SJCRH30 (cell line): ENCODE data around the gene EVX2. TPM values are rescaled to one million over a fixed set of nuclear protein-coding genes. Genes with fewer than 3 reads are reported as not detected.

Experiments used
- DNase-seq, 2 experiments: peaks; one replicate each; pipeline ENCODE4 v3.0.0-alpha.2; 2015 to 2020
- H3K27ac ChIP-seq: fragments of 250-450 bp; sonication (Bioruptor Pico); 2 replicates; pipeline ENCODE4 v1.5.1; 2020; ENCODE audit warnings: mild to moderate bottlenecking, moderate library complexity
- H3K27me3 ChIP-seq: fragments of 250-450 bp; sonication (Bioruptor Pico); 2 replicates; pipeline ENCODE4 v1.5.1; 2020; ENCODE audit warnings: mild to moderate bottlenecking, moderate library complexity
- H3K36me3 ChIP-seq: fragments of 250-450 bp; sonication (Bioruptor Pico); 2 replicates; pipeline ENCODE4 v1.5.1; 2020; ENCODE audit warnings: mild to moderate bottlenecking, moderate library complexity
- H3K4me1 ChIP-seq: fragments of 250-450 bp; sonication (Bioruptor Pico); 2 replicates; pipeline ENCODE4 v1.5.1; 2020; ENCODE audit warnings: mild to moderate bottlenecking, moderate library complexity
- H3K4me3 ChIP-seq: fragments of 250-450 bp; sonication (Bioruptor Pico); 2 replicates; pipeline ENCODE4 v1.5.1; 2020; ENCODE audit warnings: mild to moderate bottlenecking, moderate library complexity
- H3K9me3 ChIP-seq: fragments of 250-450 bp; sonication (Bioruptor Pico); replicated peaks from 2 replicates; pipeline ENCODE4 v1.5.1; 2020; ENCODE audit warnings: mild to moderate bottlenecking, moderate library complexity
- total RNA-seq: library from RNA; depleted of rRNA; stranded (reverse); fragments of >200 nt; shearing (Covaris generic); gene quantifications from 2 replicates; pipeline ENCODE4 v1.2.3, GENCODE V29; 2014

The EVX2 gene
- total RNA-seq, 1 experiment from 2014 or later = not detected

DNA sequence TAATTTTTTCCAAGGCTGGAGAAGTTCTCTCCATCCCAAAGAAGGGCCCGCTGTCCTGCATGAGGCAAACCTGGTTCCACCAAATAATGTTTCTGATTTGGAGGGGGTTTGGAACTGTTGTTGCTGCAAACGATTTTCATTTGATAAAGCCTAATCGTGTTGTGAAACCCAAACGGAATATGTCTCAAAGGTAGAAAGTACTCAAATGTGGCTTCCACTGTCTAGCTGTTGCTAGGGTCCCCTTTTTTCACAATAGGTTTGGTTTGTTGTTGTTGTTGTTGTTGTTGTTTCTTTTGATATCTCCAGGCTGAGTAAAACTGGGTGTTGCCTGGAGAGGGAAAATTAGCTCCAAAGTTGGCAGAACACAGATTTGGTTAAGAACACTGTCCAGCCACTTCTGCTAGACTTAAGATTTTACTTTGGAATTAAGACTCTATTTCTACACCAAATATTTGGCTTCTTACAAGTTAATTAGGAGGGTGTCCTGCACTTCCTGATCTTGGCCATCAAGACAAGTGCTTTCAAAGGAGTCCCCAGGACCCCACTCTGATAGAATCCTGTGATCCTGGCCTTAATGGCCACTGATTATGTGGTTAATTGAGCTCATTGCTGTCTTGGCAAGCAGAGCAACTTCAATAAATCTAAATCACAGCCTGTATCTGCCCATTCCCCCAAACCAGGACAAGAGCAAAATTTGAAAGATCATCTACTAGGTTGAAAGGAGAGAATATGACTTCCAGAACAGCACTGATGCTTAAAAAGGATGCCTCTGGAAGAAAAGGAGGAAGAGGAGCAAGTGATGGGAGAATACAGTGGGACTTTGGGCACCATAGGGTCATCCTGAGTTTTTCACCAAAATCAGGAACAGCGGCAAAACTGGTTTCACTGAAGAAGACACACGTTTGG lies 5.4 kb upstream of the EVX2 start:
- no peak for DNase-seq
- Histone ChIP-seq H3K27me3 (no peaks in the 10 kb centered on the region; the same call in 1 of the 2 replicates), H3K36me3 (no peaks in the 10 kb centered on the region)

DNA sequence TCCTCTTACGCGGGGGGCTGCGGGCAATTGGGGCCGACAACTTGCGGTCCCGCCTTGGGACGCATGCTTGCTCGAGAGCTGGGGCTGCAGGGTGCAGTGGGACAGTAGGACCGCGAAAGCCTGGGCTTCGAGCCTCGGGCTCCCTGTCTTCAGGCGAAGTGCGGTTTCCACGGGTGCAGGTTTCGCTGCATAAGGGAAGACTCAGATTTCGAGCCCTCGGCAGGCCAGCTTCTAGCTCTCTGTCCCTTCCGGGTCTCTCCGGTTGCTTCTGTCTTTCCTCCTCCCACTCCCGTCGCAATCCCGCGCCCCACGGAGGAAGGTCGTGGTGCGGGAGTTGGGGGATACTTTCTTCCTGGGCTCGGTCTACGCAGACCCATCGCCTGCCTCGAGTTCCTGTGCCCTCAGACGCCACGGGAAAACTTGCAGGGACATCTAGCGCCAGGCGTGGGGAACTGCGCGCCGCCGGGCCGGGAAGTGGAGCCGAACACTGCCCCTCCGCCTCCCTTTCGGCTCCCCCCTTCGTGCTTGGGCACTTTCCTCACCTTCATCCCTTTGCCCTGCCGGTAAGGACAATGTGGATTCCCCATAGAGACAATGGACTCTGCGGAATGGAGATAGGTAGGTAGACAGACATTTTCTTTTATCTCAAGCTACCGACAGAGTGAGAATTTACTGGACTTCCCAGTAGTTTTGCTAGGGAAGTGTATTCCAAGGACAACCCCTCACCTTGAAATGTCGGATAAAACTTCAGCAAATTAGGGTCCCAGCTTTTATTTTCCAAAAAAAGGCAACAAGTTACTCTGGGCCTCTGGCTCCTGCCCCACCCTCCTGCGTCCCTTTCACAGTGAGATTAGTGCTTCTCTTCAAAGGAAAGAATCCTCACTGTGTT lies 4.5 kb upstream of the EVX2 start:
- Histone ChIP-seq H3K4me1 (no peaks in the 10 kb centered on the region), H3K36me3 (no peaks in the 10 kb centered on the region), H3K4me3 (peak overlapping the region; percentile 40), H3K9me3 (no peaks in the 10 kb centered on the region), H3K27ac (no peak overlapping the region), H3K27me3 (no peaks in the 10 kb centered on the region; the same call in 1 of the 2 replicates)
- peak; percentile 62 to 78 for DNase-seq

More for the DNA sequence above, 5.4 kb upstream of the EVX2 start:
- Histone ChIP-seq H3K4me3 (no peak overlapping the region), H3K4me1 (no peaks in the 10 kb centered on the region), H3K9me3 (no peaks in the 10 kb centered on the region), H3K27ac (no peak overlapping the region)

DNA sequence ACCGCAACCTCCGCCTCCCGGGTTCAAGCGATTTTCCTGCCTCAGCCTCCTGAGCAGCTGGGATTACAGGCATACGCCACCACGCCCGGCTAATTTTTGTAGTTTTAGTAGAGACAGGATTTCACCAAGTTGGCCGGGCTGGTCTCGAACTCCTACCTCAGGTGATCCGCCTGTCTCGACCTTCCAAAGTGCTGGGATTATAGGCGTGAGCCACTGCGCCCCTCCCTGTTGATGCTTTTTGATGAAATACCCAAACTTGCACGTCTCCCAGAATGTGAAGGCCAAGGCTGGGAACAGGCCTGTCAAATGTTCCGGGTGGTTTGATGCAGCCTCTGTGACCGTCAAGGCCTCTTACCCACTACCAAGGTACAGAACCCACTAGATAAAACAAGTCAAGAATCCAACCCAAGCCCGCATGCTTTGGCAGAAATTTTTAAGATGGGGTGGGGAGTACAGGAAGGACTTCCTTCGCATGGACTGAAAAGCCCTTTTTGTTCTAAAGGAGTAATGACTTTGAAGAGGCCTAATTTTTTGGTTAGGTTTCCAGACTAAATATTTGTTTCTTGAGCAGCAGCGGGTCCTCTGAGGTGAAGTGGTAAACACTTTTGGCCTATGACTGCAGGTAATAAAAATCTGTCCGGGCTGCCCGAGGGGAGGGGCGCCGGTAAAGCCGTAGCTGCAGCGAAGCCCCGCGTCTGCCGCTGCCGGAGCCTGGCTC lies 3.7 kb upstream of the EVX2 start:
- Histone ChIP-seq H3K4me1 (no peaks in the 10 kb centered on the region), H3K27me3 (no peaks in the 10 kb centered on the region; the same call in 1 of the 2 replicates), H3K36me3 (no peaks in the 10 kb centered on the region), H3K27ac (no peak overlapping the region), H3K4me3 (no peak overlapping the region), H3K9me3 (no peaks in the 10 kb centered on the region)
- DNase-seq = no peak

DNA sequence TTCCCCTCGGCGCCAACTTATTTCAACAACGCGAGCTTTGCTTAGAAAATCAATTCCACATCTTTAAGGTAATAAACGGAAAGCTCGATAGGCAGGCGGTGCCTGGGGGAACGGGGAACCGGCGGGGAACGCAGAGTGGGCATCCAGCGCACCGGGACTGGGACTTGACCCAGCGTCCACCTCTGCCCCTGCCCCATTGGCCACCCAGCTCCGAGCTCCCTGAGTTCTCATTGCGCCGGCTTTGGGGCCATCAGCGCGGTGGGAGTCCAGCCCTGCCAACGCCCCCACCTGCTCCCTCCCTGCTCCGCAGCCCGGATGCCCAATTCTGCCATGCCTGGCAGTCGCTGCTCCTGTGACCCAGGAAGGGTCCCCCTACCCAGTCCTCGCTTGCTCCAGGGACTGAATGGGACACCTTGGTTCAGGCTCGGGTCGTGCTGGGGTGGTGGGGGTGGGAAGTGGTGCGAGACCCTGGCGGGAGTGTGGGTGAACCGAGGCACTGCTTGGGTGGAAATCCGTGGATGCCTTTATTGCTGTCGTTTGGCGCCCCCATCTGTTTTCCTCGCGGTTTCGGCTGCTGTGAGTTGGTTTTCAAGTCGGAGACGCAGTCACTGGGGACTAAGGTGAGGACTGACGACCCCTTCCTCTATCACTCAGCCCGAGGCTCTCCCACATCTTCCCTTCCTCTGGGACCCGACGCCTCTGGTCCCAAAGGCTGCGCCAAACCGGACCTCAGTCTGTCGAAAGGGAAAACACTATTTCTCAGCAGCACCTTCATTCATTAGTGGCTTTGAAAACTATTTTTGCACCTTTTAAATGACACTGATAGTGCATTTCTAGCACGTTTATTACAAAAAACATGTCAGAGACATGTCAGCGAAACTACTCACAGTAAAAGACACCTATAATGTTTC lies 2.4 kb upstream of the EVX2 start:
- H3K27me3 ChIP-seq = no peaks in the 10 kb centered on the region; the same call in 1 of the 2 replicates
- H3K4me1 ChIP-seq = no peaks in the 10 kb centered on the region
- H3K36me3 ChIP-seq = no peaks in the 10 kb centered on the region
- no peak overlapping the region for H3K27ac ChIP-seq
- no peaks in the 10 kb centered on the region for H3K9me3 ChIP-seq
- no peak overlapping the region for H3K4me3 ChIP-seq
- peak; percentile 26 to 54 for DNase-seq

DNA sequence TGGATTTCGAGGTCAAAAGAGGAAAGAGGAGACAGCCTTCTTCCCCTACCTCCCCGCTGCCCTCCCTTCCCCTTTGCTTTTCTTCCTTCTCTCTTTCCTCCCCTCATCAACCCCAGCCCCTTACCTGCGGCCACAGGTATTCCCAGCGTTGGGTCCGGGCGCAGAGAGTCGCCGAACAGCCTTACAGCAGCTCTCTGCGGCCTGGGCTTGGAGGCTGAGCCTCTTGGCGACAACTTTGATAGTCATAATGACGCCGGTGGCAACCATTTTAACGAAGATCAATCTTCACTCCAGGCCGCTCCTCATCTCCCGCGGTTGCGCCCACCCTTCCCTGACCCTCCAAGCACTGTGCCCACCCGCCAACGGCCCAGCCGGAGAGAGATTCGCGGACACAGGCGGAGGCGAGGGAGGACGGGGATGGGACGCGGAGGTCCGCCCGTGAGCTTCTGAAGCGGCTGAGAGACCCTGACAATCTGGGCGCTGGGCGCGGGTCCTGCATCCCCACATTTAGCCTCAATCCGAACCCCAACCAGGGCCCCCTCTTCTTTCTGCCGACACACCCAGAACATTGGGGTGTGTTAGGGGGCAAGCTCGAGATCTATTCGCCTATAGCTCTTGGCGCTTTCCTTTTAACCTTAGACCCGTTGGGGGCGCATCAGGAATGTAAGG lies 1.5 kb upstream of the EVX2 start:
- H3K36me3 ChIP-seq = no peaks in the 10 kb centered on the region
- H3K27me3 ChIP-seq = no peaks in the 10 kb centered on the region; the same call in 1 of the 2 replicates
- no peaks in the 10 kb centered on the region for H3K9me3 ChIP-seq
- no peak overlapping the region for H3K27ac ChIP-seq
- no peak for DNase-seq
- no peaks in the 10 kb centered on the region for H3K4me1 ChIP-seq
- H3K4me3 ChIP-seq = no peak overlapping the region

DNA sequence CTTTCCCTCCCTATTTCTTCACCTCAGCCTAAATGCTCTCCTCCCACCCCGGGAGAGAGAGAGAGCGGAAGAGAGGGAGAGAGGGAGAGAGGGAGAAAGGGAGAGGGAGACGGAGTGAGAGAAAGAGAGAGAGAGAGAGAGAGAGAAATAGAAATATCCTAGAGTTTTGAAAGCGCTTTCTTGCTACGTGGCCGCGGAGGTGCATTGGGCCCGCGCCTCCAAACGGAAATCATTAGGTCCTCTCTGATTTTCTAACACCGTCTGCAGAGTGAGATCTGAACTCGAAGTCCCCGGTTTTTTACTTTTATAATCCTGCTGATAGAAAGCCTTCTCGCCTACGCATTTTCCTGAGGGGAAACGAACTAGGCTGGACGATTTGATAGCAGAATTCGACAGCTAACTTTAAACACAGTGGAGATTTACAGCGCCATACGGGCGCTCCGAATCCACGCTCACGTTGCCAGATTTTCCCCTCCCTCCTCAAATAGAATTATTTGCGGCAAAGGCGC lies 903 bp upstream of the EVX2 start:
- Histone ChIP-seq H3K27me3 (no peaks in the 10 kb centered on the region), H3K4me1 (no peaks in the 10 kb centered on the region), H3K36me3 (no peaks in the 10 kb centered on the region), H3K9me3 (no peaks in the 10 kb centered on the region), H3K4me3 (no peak overlapping the region), H3K27ac (no peak overlapping the region)
- DNase-seq = no peak

DNA sequence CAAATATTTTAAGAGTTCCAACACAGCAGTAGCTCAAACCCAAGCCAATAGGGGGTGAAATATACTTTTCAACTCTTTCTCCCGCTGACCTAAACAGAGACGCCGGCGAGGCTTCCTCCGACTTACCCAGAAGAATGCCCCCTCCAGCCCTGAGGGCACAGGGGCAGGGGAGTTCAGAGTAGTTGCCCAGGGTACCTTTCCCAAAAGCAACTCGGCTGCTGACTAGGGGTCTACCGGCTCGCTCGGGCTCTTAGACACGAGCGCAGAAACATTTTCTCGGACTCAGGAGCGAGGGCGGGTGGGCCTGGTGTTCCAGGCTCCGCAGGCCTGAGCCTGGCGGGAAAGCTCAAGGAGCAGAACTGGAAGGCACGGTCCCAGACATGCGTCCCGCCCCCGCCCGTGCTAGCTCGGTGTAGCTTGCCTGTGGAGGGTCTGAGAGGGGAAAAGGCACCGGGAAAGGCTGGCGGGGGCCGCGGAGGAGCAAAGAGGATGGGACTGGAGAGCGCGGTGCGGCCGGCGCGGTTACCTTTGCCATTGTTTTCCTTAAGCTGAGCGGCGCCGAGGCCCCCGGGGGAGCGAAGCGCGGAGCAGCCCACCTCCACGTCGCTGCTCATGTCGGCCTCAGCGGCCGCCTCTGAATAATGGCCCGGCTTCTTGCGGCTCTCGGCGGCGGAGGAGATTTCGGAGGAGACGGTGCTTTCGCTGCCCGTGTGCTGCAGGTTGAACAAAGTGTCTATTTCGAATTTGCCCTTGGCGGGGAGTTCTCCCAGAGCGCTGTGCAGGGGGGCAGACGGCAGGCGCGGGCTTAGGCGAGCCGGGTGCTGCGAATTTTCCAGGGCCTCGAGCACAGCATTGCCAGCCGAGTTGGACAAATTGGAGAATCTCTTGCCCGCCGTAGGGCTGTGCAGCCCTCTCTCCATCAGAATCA lies 674 bp downstream of the EVX2 start:
- no peak for DNase-seq
- Histone ChIP-seq H3K4me1 (no peaks in the 10 kb centered on the region), H3K36me3 (no peaks in the 10 kb centered on the region), H3K27ac (no peak overlapping the region), H3K27me3 (no peaks in the 10 kb centered on the region), H3K4me3 (no peak overlapping the region), H3K9me3 (no peaks in the 10 kb centered on the region)

DNA sequence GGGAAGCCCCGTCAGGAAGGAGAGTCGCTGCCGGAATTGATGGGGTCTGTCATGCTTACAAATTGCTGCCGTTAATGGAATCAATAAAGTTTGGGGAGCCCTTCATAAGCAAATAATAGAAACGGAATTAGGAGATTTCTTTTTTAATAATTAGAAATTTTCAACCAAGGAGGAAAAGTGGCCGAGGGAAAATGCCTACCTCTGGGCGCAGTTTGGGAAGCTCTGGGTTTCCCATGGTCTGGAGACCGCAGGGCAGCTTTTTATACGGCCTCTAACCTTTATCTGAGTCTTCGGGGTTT lies 1.3 kb downstream of the EVX2 start:
- Histone ChIP-seq H3K4me3 (no peak overlapping the region), H3K36me3 (no peaks in the 10 kb centered on the region), H3K27me3 (no peaks in the 10 kb centered on the region), H3K4me1 (no peaks in the 10 kb centered on the region), H3K9me3 (no peaks in the 10 kb centered on the region), H3K27ac (no peak overlapping the region)
- DNase-seq = no peak

DNA sequence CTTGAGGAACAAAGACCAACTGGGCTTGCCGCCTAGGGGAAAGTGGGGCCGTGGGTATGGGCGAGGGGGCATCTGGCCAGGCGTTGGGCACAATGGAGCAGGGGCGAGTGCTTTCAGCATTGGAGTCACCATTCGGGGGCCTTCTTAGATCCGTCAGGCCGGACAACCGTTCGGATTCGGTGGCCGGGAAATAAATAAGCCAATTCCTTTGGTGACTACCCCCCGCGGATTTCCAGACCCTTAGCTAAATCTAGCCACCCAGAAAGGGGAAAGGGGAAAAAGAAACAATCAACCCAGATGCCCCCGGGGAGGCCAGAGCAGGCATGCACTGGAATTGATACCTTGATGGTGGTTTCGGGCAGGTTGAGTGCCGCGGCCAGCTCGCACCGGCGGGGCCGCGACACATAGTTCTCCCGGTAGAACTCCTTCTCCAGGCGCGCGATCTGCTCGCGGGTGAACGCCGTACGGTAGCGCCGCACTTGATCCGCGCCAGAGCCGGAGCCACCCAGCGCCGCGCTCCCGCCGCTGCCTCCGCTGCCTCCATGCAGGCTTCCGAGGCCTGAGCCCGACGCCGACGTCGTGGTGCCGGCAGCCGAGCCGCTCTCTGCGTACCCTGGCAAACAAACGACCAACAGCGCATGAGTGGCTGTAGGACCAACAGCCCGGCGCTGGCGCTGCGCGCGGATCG lies 1.8 kb downstream of the EVX2 start:
- no peak for DNase-seq
- Histone ChIP-seq H3K4me1 (no peaks in the 10 kb centered on the region), H3K9me3 (no peaks in the 10 kb centered on the region), H3K4me3 (no peak overlapping the region), H3K27me3 (no peaks in the 10 kb centered on the region), H3K36me3 (no peaks in the 10 kb centered on the region), H3K27ac (no peak overlapping the region)

DNA sequence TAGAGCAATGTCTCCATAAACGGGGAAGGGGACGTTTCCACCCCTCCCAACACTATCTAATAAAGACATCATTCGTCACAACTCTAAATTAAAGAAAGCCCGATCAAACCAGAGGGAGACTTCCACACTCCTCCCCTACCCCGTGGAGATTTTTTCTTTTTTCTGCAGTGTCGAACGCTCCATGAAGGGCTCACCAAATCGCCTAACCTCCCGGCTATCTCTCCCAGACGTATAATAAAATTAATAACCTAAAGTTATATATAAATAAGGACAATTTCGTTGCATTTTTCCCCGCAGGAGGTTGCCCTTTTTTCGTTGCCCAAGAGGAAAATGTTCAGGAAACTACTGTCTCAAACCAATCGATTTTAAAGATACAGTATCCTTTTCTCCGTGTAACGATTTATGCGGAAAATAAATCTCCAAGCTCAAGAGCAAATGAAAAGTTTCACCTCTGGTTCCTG lies 2.4 kb downstream of the EVX2 start:
- Histone ChIP-seq H3K4me1 (no peaks in the 10 kb centered on the region), H3K4me3 (no peak overlapping the region), H3K27ac (no peak overlapping the region), H3K9me3 (no peaks in the 10 kb centered on the region), H3K36me3 (no peaks in the 10 kb centered on the region), H3K27me3 (no peaks in the 10 kb centered on the region)
- DNase-seq = no peak

DNA sequence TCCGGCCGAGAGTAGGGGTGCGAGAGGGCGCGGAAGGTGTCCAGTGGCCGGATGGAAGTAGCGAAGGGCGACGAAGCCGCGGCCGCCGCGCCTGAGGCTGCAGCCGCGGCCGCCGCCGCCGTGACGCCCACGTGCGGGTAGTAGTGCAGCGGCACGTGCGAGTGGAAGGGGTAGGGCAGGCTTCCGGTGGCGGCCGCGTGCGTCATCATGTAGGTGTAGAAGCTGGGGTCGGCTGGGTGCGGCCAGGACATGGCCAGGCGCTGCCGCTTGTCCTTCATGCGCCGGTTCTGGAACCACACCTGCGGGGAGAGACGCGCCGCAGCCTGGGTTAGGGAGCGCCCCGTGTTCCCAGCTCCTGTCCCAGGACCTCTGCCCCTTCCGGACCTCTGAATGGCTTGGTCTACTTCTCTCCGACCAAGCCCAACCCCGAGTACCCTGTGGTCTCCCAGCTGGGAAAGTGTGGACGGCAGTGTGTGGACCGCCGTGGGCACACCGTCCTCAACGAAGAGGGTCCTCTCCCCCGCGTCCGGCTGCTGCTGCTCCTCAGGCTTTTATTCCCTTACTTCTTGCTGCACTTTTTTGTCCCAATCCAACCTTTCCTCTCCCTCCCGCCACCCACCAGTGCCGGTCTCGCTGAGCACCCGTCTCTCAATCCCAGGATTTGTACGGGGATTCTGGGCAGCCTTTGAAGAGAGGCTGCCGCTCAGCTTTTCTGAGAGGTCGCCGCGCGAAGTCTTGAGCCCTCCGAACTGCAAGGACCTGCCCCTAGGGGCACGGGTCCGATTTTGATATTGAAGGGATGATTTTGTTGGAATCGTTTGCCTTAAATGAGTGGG lies 3.0 kb downstream of the EVX2 start:
- Histone ChIP-seq H3K9me3 (no peaks in the 10 kb centered on the region), H3K27me3 (no peaks in the 10 kb centered on the region), H3K27ac (no peak overlapping the region), H3K4me1 (no peaks in the 10 kb centered on the region), H3K36me3 (no peaks in the 10 kb centered on the region), H3K4me3 (no peak overlapping the region)
- no peak for DNase-seq
